ENCODE results near the gene PROCR. TPM values are rescaled to one million over a fixed set of nuclear protein-coding genes. Genes with fewer than 3 reads are reported as not detected.

The PROCR gene
- total and polyA plus RNA-seq, 9 of the 15 experiments (the other 6 are each of a cell fraction or from before 2014, with no cell fraction given), result 1.6 to 7.1 (median 4.0) TPM

DNA sequence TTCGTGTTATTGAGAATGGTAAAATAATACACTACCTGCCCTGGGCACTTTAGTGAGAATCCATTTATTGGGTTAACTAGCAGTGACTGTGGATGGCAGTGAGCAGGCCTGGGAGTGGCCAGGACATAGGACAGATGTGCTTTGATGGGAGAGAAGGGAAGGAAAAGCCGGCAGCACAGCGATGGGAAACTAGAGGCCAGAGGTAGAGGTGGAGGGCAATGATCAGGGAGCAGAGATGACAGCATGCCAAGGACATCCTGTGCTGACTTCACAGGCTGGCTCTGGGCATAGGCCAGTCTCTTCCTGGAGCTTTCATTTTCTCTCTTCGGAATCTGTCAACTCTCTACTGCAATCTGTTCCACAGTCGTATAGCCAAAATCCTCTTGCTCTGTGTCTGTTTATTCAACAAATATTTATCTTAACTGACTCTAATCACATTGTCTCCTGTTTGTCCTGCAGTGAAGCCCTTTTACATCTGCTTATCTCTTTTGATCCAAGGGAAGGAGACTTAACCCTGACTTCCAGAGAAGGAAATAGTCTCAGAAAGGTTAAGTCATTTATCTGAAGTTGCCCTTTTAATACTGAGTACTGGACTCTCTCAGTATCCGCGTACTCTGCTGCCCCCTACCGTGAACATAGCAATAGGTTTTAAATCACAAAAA, 36.2 kb downstream of the PROCR start (continued):
- TF ChIP-seq, protein P1, sequence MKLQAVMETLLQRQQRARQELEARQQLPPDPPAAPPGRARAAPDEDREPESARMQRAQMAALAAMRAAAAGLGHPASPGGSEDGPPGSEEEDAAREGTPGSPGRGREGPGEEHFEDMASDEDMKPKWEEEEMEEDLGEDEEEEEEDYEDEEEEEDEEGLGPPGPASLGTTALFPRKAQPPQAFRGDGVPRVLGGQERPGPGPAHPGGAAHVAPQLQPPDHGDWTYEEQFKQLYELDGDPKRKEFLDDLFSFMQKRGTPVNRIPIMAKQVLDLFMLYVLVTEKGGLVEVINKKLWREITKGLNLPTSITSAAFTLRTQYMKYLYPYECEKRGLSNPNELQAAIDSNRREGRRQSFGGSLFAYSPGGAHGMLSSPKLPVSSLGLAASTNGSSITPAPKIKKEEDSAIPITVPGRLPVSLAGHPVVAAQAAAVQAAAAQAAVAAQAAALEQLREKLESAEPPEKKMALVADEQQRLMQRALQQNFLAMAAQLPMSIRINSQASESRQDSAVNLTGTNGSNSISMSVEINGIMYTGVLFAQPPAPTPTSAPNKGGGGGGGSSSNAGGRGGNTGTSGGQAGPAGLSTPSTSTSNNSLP (IDR thresholded peaks at IDR 0.05; ENCODE audit: borderline replicate concordance, low read depth, low read length), result peak; percentile 63; the same call in 1 of the 2 replicates
- no peak for TF ChIP-seq HNRNPUL1 (IDR thresholded peaks at IDR 0.05; ENCODE audit: low read length)
- no peak for TF ChIP-seq ZSCAN32 (CRISPR knock-in tag; IDR thresholded peaks at IDR 0.05)
- TF ChIP-seq NBN (IDR thresholded peaks at IDR 0.05; ENCODE audit: low read depth), result 0 out of 2 replicates have a peak, but pooled peaks have one; percentile 35
- TF ChIP-seq, protein P2, sequence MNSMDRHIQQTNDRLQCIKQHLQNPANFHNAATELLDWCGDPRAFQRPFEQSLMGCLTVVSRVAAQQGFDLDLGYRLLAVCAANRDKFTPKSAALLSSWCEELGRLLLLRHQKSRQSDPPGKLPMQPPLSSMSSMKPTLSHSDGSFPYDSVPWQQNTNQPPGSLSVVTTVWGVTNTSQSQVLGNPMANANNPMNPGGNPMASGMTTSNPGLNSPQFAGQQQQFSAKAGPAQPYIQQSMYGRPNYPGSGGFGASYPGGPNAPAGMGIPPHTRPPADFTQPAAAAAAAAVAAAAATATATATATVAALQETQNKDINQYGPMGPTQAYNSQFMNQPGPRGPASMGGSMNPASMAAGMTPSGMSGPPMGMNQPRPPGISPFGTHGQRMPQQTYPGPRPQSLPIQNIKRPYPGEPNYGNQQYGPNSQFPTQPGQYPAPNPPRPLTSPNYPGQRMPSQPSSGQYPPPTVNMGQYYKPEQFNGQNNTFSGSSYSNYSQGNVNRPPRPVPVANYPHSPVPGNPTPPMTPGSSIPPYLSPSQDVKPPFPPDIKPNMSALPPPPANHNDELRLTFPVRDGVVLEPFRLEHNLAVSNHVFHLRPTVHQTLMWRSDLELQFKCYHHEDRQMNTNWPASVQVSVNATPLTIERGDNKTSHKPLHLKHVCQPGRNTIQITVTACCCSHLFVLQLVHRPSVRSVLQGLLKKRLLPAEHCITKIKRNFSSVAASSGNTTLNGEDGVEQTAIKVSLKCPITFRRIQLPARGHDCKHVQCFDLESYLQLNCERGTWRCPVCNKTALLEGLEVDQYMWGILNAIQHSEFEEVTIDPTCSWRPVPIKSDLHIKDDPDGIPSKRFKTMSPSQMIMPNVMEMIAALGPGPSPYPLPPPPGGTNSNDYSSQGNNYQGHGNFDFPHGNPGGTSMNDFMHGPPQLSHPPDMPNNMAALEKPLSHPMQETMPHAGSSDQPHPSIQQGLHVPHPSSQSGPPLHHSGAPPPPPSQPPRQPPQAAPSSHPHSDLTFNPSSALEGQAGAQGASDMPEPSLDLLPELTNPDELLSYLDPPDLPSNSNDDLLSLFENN (IDR thresholded peaks at IDR 0.05; ENCODE audit: low read depth in 2 of 2, low read length in 2 of 2), result no peak
- no peak for TF ChIP-seq JUNB (CRISPR knock-in tag; conservative IDR thresholded peaks at IDR 0.05)
- TF ChIP-seq SIRT6 (IDR thresholded peaks at IDR 0.05; ENCODE audit: low read depth, low read length), result no peak
- no peak for TF ChIP-seq EZH2 (IDR thresholded peaks at IDR 0.05; ENCODE audit: borderline replicate concordance, low read depth, low read length)
- no peak for TF ChIP-seq ZNF224 (CRISPR knock-in tag; IDR thresholded peaks at IDR 0.05)
- no peak for TF ChIP-seq MBD2 (IDR thresholded peaks at IDR 0.05; ENCODE audit: borderline replicate concordance, low read depth)
- no peak for TF ChIP-seq TAF7 (tag; IDR thresholded peaks at IDR 0.05)
- TF ChIP-seq, protein P3, sequence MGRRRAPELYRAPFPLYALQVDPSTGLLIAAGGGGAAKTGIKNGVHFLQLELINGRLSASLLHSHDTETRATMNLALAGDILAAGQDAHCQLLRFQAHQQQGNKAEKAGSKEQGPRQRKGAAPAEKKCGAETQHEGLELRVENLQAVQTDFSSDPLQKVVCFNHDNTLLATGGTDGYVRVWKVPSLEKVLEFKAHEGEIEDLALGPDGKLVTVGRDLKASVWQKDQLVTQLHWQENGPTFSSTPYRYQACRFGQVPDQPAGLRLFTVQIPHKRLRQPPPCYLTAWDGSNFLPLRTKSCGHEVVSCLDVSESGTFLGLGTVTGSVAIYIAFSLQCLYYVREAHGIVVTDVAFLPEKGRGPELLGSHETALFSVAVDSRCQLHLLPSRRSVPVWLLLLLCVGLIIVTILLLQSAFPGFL (CRISPR knock-in tag; IDR thresholded peaks at IDR 0.05), result no peak
- TF ChIP-seq CBFB (CRISPR knock-in tag; IDR thresholded peaks at IDR 0.05), result no peak
- TF ChIP-seq ZNF551 (CRISPR knock-in tag; IDR thresholded peaks at IDR 0.05), result no peak
- no peak for TF ChIP-seq CHD1 (IDR thresholded peaks at IDR 0.05; ENCODE audit: low read length)
- peak; percentile 9 for TF ChIP-seq ZFP36 (IDR thresholded peaks at IDR 0.05; ENCODE audit: low read depth, low read length, partially characterized antibody)
- TF ChIP-seq ZFP30 (CRISPR knock-in tag; IDR thresholded peaks at IDR 0.05; ENCODE audit: borderline replicate concordance), result no peak
- TF ChIP-seq RBM25 (IDR thresholded peaks at IDR 0.05; ENCODE audit: low read depth, low read length, severe bottlenecking), result peak; percentile 20
- TF ChIP-seq GTF3C2 (IDR thresholded peaks at IDR 0.05; ENCODE audit: borderline replicate concordance, extremely low read depth, insufficient read length), result no peak
